Caco-2 (cell line): ENCODE measurements around the gene PHYHIPL. TPM values are rescaled to one million over a fixed set of nuclear protein-coding genes. Genes with fewer than 3 reads are reported as not detected.

ENCODE experiments used
- BruUV-seq: library from RNA; stranded (reverse); fragments of 400-500 nt; replicated peaks from 2 replicates; lab custom pipeline; 2021; lab: Mats Ljungman, UMichigan
- CTCF ChIA-PET: fragments of 300-600 bp; sonication (Branson Sonifier 250); formaldehyde crosslinking; loops from one replicate; lab custom pipeline; 2022; ENCODE audit warnings: antibody characterized with exemption; lab: Charles Lee
- POLR2A ChIA-PET: fragments of 300-600 bp; sonication (Branson Sonifier 250); formaldehyde crosslinking; loops from one replicate; lab custom pipeline; 2022; ENCODE audit warnings: antibody characterized with exemption; lab: Charles Lee
- DNase-seq, 2 experiments: peaks; one replicate each; pipeline versions ENCODE4 v3.0.0 to v3.0.0-alpha.2; 2020 to 2022
- H3K27me3 ChIP-seq: replicated peaks from 2 replicates; pipeline ENCODE4 v1.6.0; 2011; ENCODE audit warnings: low read length; ENCODE audit not compliant: control insufficient read depth, insufficient read depth
- H3K36me3 ChIP-seq: 2 replicates; pipeline ENCODE4 v1.5.1; 2011; ENCODE audit warnings: low read length; ENCODE audit not compliant: control insufficient read depth, insufficient read depth
- H3K4me1 ChIP-seq: fragments of 250-450 bp; sonication (Bioruptor Pico); 2 replicates; pipeline ENCODE4 v1.5.1; 2020; ENCODE audit warnings: mild to moderate bottlenecking
- H3K4me3 ChIP-seq: 2 replicates; pipeline ENCODE4 v1.5.1; 2011; ENCODE audit warnings: low read depth, mild to moderate bottlenecking, control low read depth, low read length
- H3K9me3 ChIP-seq: fragments of 250-450 bp; sonication (Bioruptor Pico); 2 replicates; pipeline ENCODE4 v1.5.1; 2020; ENCODE audit warnings: mild to moderate bottlenecking, moderate library complexity
- H3K27ac Mint-ChIP-seq: one replicate; pipeline ENCODE4 v1.8.0; 2022; ENCODE audit warnings: mixed read lengths; ENCODE audit not compliant: unreplicated experiment
- H3K27me3 Mint-ChIP-seq: one replicate; pipeline ENCODE4 v1.8.0; 2022; ENCODE audit warnings: mixed read lengths; ENCODE audit not compliant: insufficient read depth, unreplicated experiment
- H3K36me3 Mint-ChIP-seq: one replicate; pipeline ENCODE4 v1.8.0; 2022; ENCODE audit warnings: mild to moderate bottlenecking, mixed read lengths; ENCODE audit not compliant: insufficient read depth, unreplicated experiment
- H3K4me1 Mint-ChIP-seq: one replicate; pipeline ENCODE4 v1.8.0; 2022; ENCODE audit warnings: low read depth, mixed read lengths; ENCODE audit not compliant: unreplicated experiment
- H3K4me3 Mint-ChIP-seq: one replicate; pipeline ENCODE4 v1.8.0; 2022; ENCODE audit warnings: mild to moderate bottlenecking, moderate library complexity, mixed read lengths; ENCODE audit not compliant: unreplicated experiment
- H3K9me3 Mint-ChIP-seq: one replicate; pipeline ENCODE4 v1.8.0; 2022; ENCODE audit warnings: mixed read lengths; ENCODE audit not compliant: unreplicated experiment
- intact Hi-C: fragments of 100-400 bp; cut with micrococcal nuclease; formaldehyde crosslinking; loops from one replicate; pipeline ENCODE4 v1.10.0; 2022; ENCODE audit not compliant: unreplicated experiment
- total RNA-seq: library from RNA; stranded (reverse); gene quantifications from 2 replicates; pipeline ENCODE4 v1.2.3, GENCODE V29; 2022
- TF ChIP-seq, protein P1 (sequence below), 2 experiments: fragments of 200-600 bp in 1 of 2; IDR thresholded peaks; 1 replicate in 1 of 2; 2 replicates in 1 of 2; pipeline versions ENCODE4 v1.5.1 to v1.8.0; 2011 to 2022; ENCODE audit warnings: antibody characterized with exemption in 1 of 2, control low read depth in 1 of 2, inconsistent platforms in 1 of 2, low read depth in 1 of 2, low read length in 1 of 2, mild to moderate bottlenecking in 1 of 2, moderate library complexity in 1 of 2; ENCODE audit not compliant: insufficient read depth in 1 of 2, severe bottlenecking in 1 of 2, unreplicated experiment in 1 of 2

Gene PHYHIPL
- total RNA-seq, 1 experiment from 2014 or later, result 48.1 TPM

DNA sequence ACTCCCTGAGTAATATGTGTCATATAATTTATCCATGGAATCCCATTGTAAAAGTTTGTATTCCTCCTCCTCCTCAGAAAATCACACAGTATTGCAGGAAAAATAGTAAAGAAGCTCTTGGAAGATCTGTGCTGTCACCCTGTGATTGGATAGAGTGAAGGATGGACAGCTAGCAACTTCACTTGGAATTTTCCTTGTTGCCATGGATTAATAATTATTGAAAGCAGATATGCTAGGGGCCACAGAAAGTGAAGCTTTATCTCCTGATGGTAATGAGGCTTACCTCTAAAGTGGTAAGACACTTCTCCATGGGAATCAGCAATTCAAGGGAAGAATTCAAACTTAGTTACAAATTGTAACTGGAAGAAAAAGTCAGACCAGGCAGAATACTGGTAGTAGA, 48.8 kb downstream of the PHYHIPL start:
- intact Hi-C loops, result no loop called here
- Mint-ChIP-seq H3K27me3 (no peaks in the 10 kb centered on the region), H3K4me3 (no peak overlapping the region), H3K36me3 (no peaks in the 10 kb centered on the region), H3K9me3 (no peaks in the 10 kb centered on the region), H3K4me1 (peaks cover 22% of the 10 kb centered on the region), H3K27ac (no peak overlapping the region)
- no peak for DNase-seq
- POLR2A ChIA-PET, result no interaction called here
- no peaks in the 10 kb centered on the region for H3K36me3 ChIP-seq
- H3K4me3 ChIP-seq, result no peak overlapping the region
- H3K9me3 ChIP-seq, result no peaks in the 10 kb centered on the region
- no peaks in the 10 kb centered on the region for H3K27me3 ChIP-seq
- TF ChIP-seq, protein P1, sequence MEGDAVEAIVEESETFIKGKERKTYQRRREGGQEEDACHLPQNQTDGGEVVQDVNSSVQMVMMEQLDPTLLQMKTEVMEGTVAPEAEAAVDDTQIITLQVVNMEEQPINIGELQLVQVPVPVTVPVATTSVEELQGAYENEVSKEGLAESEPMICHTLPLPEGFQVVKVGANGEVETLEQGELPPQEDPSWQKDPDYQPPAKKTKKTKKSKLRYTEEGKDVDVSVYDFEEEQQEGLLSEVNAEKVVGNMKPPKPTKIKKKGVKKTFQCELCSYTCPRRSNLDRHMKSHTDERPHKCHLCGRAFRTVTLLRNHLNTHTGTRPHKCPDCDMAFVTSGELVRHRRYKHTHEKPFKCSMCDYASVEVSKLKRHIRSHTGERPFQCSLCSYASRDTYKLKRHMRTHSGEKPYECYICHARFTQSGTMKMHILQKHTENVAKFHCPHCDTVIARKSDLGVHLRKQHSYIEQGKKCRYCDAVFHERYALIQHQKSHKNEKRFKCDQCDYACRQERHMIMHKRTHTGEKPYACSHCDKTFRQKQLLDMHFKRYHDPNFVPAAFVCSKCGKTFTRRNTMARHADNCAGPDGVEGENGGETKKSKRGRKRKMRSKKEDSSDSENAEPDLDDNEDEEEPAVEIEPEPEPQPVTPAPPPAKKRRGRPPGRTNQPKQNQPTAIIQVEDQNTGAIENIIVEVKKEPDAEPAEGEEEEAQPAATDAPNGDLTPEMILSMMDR (IDR thresholded peaks at IDR 0.05; ENCODE audit: insufficient read depth in 1 of 2, low read depth in 1 of 2, low read length in 1 of 2, severe bottlenecking in 1 of 2, unreplicated experiment in 1 of 2), result no peak
- no TSS peak for BruUV-seq
- peaks cover 20% of the 10 kb centered on the region for H3K4me1 ChIP-seq
- CTCF ChIA-PET, result no interaction called here

DNA sequence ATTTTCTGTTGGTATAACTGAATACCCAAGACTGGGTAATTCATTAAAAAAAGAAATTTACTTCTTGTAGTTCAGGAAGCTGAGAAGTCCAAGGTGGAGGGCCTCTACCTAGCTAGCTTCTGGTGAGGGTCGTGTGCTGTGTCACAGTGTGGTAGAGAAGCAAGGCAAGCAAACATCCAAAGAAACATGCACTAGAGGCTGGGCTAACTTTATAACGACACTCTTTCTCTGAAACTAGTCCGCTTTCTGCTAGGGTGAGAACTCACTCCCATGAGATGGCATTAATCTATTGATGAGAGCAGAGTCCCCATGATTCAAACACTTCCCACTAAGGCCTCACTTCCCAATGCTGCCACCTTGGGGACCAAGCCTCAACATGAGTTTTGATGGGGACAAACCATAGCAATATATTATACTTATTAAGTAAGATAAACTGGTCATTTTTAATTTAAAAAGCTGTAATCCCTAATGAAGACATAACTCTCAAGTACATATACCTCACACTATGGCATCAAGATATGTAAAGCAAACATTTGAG, 50.8 kb downstream of the PHYHIPL start:
- POLR2A ChIA-PET, result no interaction called here
- CTCF ChIA-PET, result interaction anchor here (0.6 kb wide), 1 partner anchor 43 kb away, joined by 3 read pairs; no protein-coding TSS in a partner anchor
- peak in 1 of 2 experiments; percentile 34 for DNase-seq

DNA sequence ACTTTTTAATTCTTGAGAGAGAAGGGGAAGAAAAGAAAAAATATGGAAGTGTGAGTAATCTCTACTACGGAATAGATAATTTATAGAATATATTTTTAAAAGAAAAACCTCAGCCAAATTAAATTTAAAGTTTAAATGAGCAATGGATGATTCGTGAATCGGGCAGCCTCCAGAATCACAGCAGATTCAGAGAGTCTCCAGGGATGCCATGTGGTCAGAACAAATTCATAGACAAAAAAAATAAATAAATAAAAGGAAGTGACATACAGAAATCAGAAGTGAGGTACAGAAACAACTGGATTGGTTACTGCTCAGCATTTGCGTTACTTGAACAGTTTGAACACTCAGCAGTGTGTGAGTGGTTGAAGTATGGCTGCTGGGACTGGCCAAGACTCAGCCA, 53.0 kb downstream of the PHYHIPL start:
- H3K4me3 ChIP-seq, result no peak overlapping the region
- Mint-ChIP-seq H3K36me3 (no peaks in the 10 kb centered on the region), H3K4me1 (peaks cover 15% of the 10 kb centered on the region), H3K4me3 (no peak overlapping the region), H3K27ac (no peak overlapping the region), H3K9me3 (no peaks in the 10 kb centered on the region), H3K27me3 (no peaks in the 10 kb centered on the region)
- no TSS peak for BruUV-seq
- ChIA-PET POLR2A (no interaction called here), CTCF (no interaction called here)
- no peaks in the 10 kb centered on the region for H3K9me3 ChIP-seq
- TF ChIP-seq, protein P1 (IDR thresholded peaks at IDR 0.05; ENCODE audit: insufficient read depth in 1 of 2, low read depth in 1 of 2, low read length in 1 of 2, severe bottlenecking in 1 of 2, unreplicated experiment in 1 of 2), result no peak
- DNase-seq, result no peak
- intact Hi-C loops, result no loop called here
- H3K36me3 ChIP-seq, result no peaks in the 10 kb centered on the region
- H3K27me3 ChIP-seq, result no peaks in the 10 kb centered on the region
- peaks cover 5% of the 10 kb centered on the region; the same call in 1 of the 2 replicates for H3K4me1 ChIP-seq

More for the DNA sequence above, 50.8 kb downstream of the PHYHIPL start:
- intact Hi-C loops, result loop anchor here (2.0 kb wide), 3 partner anchors 50 to 444 kb away; partner anchors contain the start of gene PHYHIPL
- BruUV-seq, result no TSS peak
- H3K27me3 ChIP-seq, result no peaks in the 10 kb centered on the region
- peaks cover 23% of the 10 kb centered on the region for H3K4me1 Mint-ChIP-seq
- H3K36me3 Mint-ChIP-seq, result no peaks in the 10 kb centered on the region
- no peaks in the 10 kb centered on the region for H3K36me3 ChIP-seq
- H3K4me3 ChIP-seq, result no peak overlapping the region
- no peaks in the 10 kb centered on the region for H3K9me3 Mint-ChIP-seq
- no peak overlapping the region for H3K4me3 Mint-ChIP-seq
- H3K4me1 ChIP-seq, result peaks cover 16% of the 10 kb centered on the region
- H3K27ac Mint-ChIP-seq, result no peak overlapping the region
- H3K9me3 ChIP-seq, result no peaks in the 10 kb centered on the region
- no peaks in the 10 kb centered on the region for H3K27me3 Mint-ChIP-seq
- TF ChIP-seq, protein P1 (IDR thresholded peaks at IDR 0.05; ENCODE audit: insufficient read depth in 1 of 2, low read depth in 1 of 2, low read length in 1 of 2, severe bottlenecking in 1 of 2, unreplicated experiment in 1 of 2), result peak in 1 of 2 experiments; percentile 37
